HFFc6 (cell line): ENCODE data around the gene POMGNT2. TPM values are rescaled to one million over a fixed set of nuclear protein-coding genes. Genes with fewer than 3 reads are reported as not detected.

Source experiments
- DNase-seq: peaks from one replicate; pipeline ENCODE4 v3.0.0-alpha.2; 2018
- H3K27ac Mint-ChIP-seq: 2 replicates; pipeline ENCODE4 v1.8.0; 2020; ENCODE audit warnings: mild to moderate bottlenecking, mixed read lengths
- H3K27me3 Mint-ChIP-seq: 2 replicates; pipeline ENCODE4 v1.8.0; 2021; ENCODE audit warnings: mild to moderate bottlenecking, moderate library complexity, mixed read lengths; ENCODE audit not compliant: insufficient read depth
- H3K36me3 Mint-ChIP-seq: 2 replicates; pipeline ENCODE4 v1.8.0; 2021; ENCODE audit warnings: low read depth, mixed read lengths
- H3K4me1 Mint-ChIP-seq: 2 replicates; pipeline ENCODE4 v1.8.0; 2020; ENCODE audit warnings: low read depth, mixed read lengths
- H3K4me3 Mint-ChIP-seq: 2 replicates; pipeline ENCODE4 v1.8.0; 2020; ENCODE audit warnings: mild to moderate bottlenecking, moderate library complexity, mixed read lengths
- H3K9me3 Mint-ChIP-seq: 2 replicates; pipeline ENCODE4 v1.8.0; 2020; ENCODE audit warnings: mild to moderate bottlenecking, mixed read lengths
- total RNA-seq, 6 experiments: library from RNA; stranded (reverse); fragmentation: NEBNext Ultra II Directional; extraction: Animal tissue kit (Norgen Biotek cat#: 25700); gene quantifications; 2 replicates in 1 of 6; 3 replicates in 5 of 6; pipeline ENCODE4 v1.2.3, GENCODE V29; 2021
- TF ChIP-seq, protein P1 (sequence below): fragments of 200-600 bp; sonication (generic); IDR thresholded peaks from 2 replicates; pipeline ENCODE4 v1.5.0; 2021; ENCODE audit warnings: antibody characterized with exemption, mild to moderate bottlenecking

Gene POMGNT2
- total RNA-seq, 6 experiments from 2014 or later: 6.7 to 10.4 (median 8.2) TPM

GRCh38 chr3:43113671-43114070 lies 7.8 kb upstream of the POMGNT2 start:
- no peaks in the 10 kb centered on the region for H3K36me3 Mint-ChIP-seq
- no peaks in the 10 kb centered on the region for H3K9me3 Mint-ChIP-seq
- no peak overlapping the region for H3K4me3 Mint-ChIP-seq
- no peak for DNase-seq
- H3K27ac Mint-ChIP-seq: no peak overlapping the region
- TF ChIP-seq, protein P1, sequence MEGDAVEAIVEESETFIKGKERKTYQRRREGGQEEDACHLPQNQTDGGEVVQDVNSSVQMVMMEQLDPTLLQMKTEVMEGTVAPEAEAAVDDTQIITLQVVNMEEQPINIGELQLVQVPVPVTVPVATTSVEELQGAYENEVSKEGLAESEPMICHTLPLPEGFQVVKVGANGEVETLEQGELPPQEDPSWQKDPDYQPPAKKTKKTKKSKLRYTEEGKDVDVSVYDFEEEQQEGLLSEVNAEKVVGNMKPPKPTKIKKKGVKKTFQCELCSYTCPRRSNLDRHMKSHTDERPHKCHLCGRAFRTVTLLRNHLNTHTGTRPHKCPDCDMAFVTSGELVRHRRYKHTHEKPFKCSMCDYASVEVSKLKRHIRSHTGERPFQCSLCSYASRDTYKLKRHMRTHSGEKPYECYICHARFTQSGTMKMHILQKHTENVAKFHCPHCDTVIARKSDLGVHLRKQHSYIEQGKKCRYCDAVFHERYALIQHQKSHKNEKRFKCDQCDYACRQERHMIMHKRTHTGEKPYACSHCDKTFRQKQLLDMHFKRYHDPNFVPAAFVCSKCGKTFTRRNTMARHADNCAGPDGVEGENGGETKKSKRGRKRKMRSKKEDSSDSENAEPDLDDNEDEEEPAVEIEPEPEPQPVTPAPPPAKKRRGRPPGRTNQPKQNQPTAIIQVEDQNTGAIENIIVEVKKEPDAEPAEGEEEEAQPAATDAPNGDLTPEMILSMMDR: no peak
- peaks cover 21% of the 10 kb centered on the region for H3K27me3 Mint-ChIP-seq
- no peaks in the 10 kb centered on the region for H3K4me1 Mint-ChIP-seq

GRCh38 chr3:43106293-43106628 lies 382 bp upstream of the POMGNT2 start:
- no peaks in the 10 kb centered on the region for H3K36me3 Mint-ChIP-seq
- H3K9me3 Mint-ChIP-seq: no peaks in the 10 kb centered on the region
- TF ChIP-seq, protein P1: no peak
- H3K4me3 Mint-ChIP-seq: peak overlapping the region; percentile 78
- H3K4me1 Mint-ChIP-seq: peaks cover 7% of the 10 kb centered on the region; the same call in 1 of the 2 replicates
- peaks cover 7% of the 10 kb centered on the region for H3K27me3 Mint-ChIP-seq
- no peak for DNase-seq
- no peak overlapping the region for H3K27ac Mint-ChIP-seq

GRCh38 chr3:43104660-43105595 lies 951 bp downstream of the POMGNT2 start:
- DNase-seq: no peak
- H3K4me1 Mint-ChIP-seq: peaks cover 7% of the 10 kb centered on the region; the same call in 1 of the 2 replicates
- H3K4me3 Mint-ChIP-seq: peak overlapping the region; percentile 58
- H3K9me3 Mint-ChIP-seq: no peaks in the 10 kb centered on the region
- H3K36me3 Mint-ChIP-seq: no peaks in the 10 kb centered on the region
- TF ChIP-seq, protein P1: no peak
- H3K27me3 Mint-ChIP-seq: peaks cover 7% of the 10 kb centered on the region
- no peak overlapping the region for H3K27ac Mint-ChIP-seq

GRCh38 chr3:43104039-43104438 lies 1.8 kb downstream of the POMGNT2 start:
- Mint-ChIP-seq H3K27me3 (peaks cover 7% of the 10 kb centered on the region), H3K27ac (no peak overlapping the region), H3K9me3 (no peaks in the 10 kb centered on the region), H3K36me3 (no peaks in the 10 kb centered on the region), H3K4me1 (peaks cover 7% of the 10 kb centered on the region; the same call in 1 of the 2 replicates), H3K4me3 (no peak overlapping the region)
- TF ChIP-seq, protein P1: no peak
- no peak for DNase-seq

- TF ChIP-seq, protein P1: no peak
- Mint-ChIP-seq H3K4me1 (peaks cover 7% of the 10 kb centered on the region; the same call in 1 of the 2 replicates), H3K9me3 (no peaks in the 10 kb centered on the region), H3K27me3 (peaks cover 7% of the 10 kb centered on the region), H3K4me3 (no peak overlapping the region), H3K27ac (no peak overlapping the region), H3K36me3 (no peaks in the 10 kb centered on the region)
- DNase-seq: no peak
Observed at GRCh38 chr3:43102773-43103480, 3.0 kb downstream of the POMGNT2 start.
